ENCODE data around the gene RNF112. TPM values are rescaled to one million over a fixed set of nuclear protein-coding genes. Genes with fewer than 3 reads are reported as not detected.

Gene RNF112
- polyA plus RNA-seq, 2 donors = 1.1 to 3.7 TPM

- 82 to 92% methylated on average over 3 of the region's 3 CpGs for WGBS, 2 donors
- no peak overlapping the region for H3K27ac ChIP-seq (ENCODE audit: low read depth in 2 of 2, low read length in 1 of 2)
- no peaks in the 10 kb centered on the region for H3K9me3 ChIP-seq (ENCODE audit: control insufficient read depth in 2 of 2, insufficient read depth in 1 of 2, low read depth in 1 of 2, low read length in 1 of 2)
- H3K36me3 ChIP-seq (ENCODE audit: control insufficient read depth in 2 of 2, insufficient read depth in 2 of 2, low read length in 1 of 2) = no peaks in the 10 kb centered on the region
- no peaks in the 10 kb centered on the region for H3K27me3 ChIP-seq (ENCODE audit: control insufficient read depth in 1 of 2, insufficient read depth in 2 of 2, low read length in 2 of 2)
- H3K4me1 ChIP-seq (ENCODE audit: control insufficient read depth in 2 of 2, insufficient read depth in 2 of 2, low read length in 1 of 2) = peaks cover 9 to 15% of the 10 kb centered on the region in 2 donors
- no peak overlapping the region for H3K4me3 ChIP-seq (ENCODE audit: low read depth in 1 of 2, low read length in 2 of 2)
Observed at GRCh38 chr17:19399750-19400450, 11.1 kb upstream of the RNF112 start.

GRCh38 chr17:19401321-19402010 lies 9.6 kb upstream of the RNF112 start:
- Histone ChIP-seq H3K27ac (ENCODE audit: low read depth in 2 of 2, low read length in 1 of 2) (no peak overlapping the region), H3K36me3 (ENCODE audit: control insufficient read depth in 2 of 2, insufficient read depth in 2 of 2, low read length in 1 of 2) (no peaks in the 10 kb centered on the region), H3K4me3 (ENCODE audit: low read depth in 1 of 2, low read length in 2 of 2) (no peak overlapping the region), H3K4me1 (ENCODE audit: control insufficient read depth in 2 of 2, insufficient read depth in 2 of 2, low read length in 1 of 2) (peaks cover 9 to 15% of the 10 kb centered on the region in 2 donors), H3K9me3 (ENCODE audit: control insufficient read depth in 2 of 2, insufficient read depth in 1 of 2, low read depth in 1 of 2, low read length in 1 of 2) (no peaks in the 10 kb centered on the region), H3K27me3 (ENCODE audit: control insufficient read depth in 1 of 2, insufficient read depth in 2 of 2, low read length in 2 of 2) (no peaks in the 10 kb centered on the region)
- 71 to 77% methylated on average over 8 of the region's 8 CpGs for WGBS, 2 donors

- no peak overlapping the region for H3K27ac ChIP-seq (ENCODE audit: low read depth in 2 of 2, low read length in 1 of 2)
- no peaks in the 10 kb centered on the region for H3K36me3 ChIP-seq (ENCODE audit: control insufficient read depth in 2 of 2, insufficient read depth in 2 of 2, low read length in 1 of 2)
- 63 to 81% methylated on average over 1 of the region's 1 CpG for WGBS, 2 donors
- no peaks in the 10 kb centered on the region for H3K9me3 ChIP-seq (ENCODE audit: control insufficient read depth in 2 of 2, insufficient read depth in 1 of 2, low read depth in 1 of 2, low read length in 1 of 2)
- H3K4me3 ChIP-seq (ENCODE audit: low read depth in 1 of 2, low read length in 2 of 2) = no peak overlapping the region
- H3K4me1 ChIP-seq (ENCODE audit: control insufficient read depth in 2 of 2, insufficient read depth in 2 of 2, low read length in 1 of 2) = peaks cover 9 to 15% of the 10 kb centered on the region in 2 donors
- no peaks in the 10 kb centered on the region for H3K27me3 ChIP-seq (ENCODE audit: control insufficient read depth in 1 of 2, insufficient read depth in 2 of 2, low read length in 2 of 2)
Observed at GRCh38 chr17:19402171-19402570, 8.9 kb upstream of the RNF112 start.

- Histone ChIP-seq H3K27ac (ENCODE audit: low read depth in 2 of 2, low read length in 1 of 2) (no peak overlapping the region), H3K4me1 (ENCODE audit: control insufficient read depth in 2 of 2, insufficient read depth in 2 of 2, low read length in 1 of 2) (peaks cover 7 to 10% of the 10 kb centered on the region in 2 donors), H3K4me3 (ENCODE audit: low read depth in 1 of 2, low read length in 2 of 2) (no peak overlapping the region), H3K36me3 (ENCODE audit: control insufficient read depth in 2 of 2, insufficient read depth in 2 of 2, low read length in 1 of 2) (no peaks in the 10 kb centered on the region), H3K27me3 (ENCODE audit: control insufficient read depth in 1 of 2, insufficient read depth in 2 of 2, low read length in 2 of 2) (no peaks in the 10 kb centered on the region), H3K9me3 (ENCODE audit: control insufficient read depth in 2 of 2, insufficient read depth in 1 of 2, low read depth in 1 of 2, low read length in 1 of 2) (peaks cover 0 to 2% of the 10 kb centered on the region in 2 donors)
- 93 to 95% methylated on average over 4 of the region's 4 CpGs for WGBS, 2 donors
Observed at GRCh38 chr17:19403021-19403420, 8.0 kb upstream of the RNF112 start.

- no peaks in the 10 kb centered on the region for H3K27me3 ChIP-seq (ENCODE audit: control insufficient read depth in 1 of 2, insufficient read depth in 2 of 2, low read length in 2 of 2)
- WGBS, 2 donors = 72 to 92% methylated on average over 1 of the region's 1 CpG
- no peak overlapping the region for H3K4me3 ChIP-seq (ENCODE audit: low read depth in 1 of 2, low read length in 2 of 2)
- no peaks in the 10 kb centered on the region for H3K36me3 ChIP-seq (ENCODE audit: control insufficient read depth in 2 of 2, insufficient read depth in 2 of 2, low read length in 1 of 2)
- no peak overlapping the region for H3K27ac ChIP-seq (ENCODE audit: low read depth in 2 of 2, low read length in 1 of 2)
- peaks cover 7 to 10% of the 10 kb centered on the region in 2 donors for H3K4me1 ChIP-seq (ENCODE audit: control insufficient read depth in 2 of 2, insufficient read depth in 2 of 2, low read length in 1 of 2)
- peaks cover 0 to 2% of the 10 kb centered on the region in 2 donors for H3K9me3 ChIP-seq (ENCODE audit: control insufficient read depth in 2 of 2, insufficient read depth in 1 of 2, low read depth in 1 of 2, low read length in 1 of 2)
Observed at GRCh38 chr17:19404264-19404663, 6.8 kb upstream of the RNF112 start.

- H3K9me3 ChIP-seq (ENCODE audit: control insufficient read depth in 2 of 2, insufficient read depth in 1 of 2, low read depth in 1 of 2, low read length in 1 of 2) = peaks cover 0 to 2% of the 10 kb centered on the region in 2 donors
- no peak overlapping the region for H3K4me3 ChIP-seq (ENCODE audit: low read depth in 1 of 2, low read length in 2 of 2)
- no peaks in the 10 kb centered on the region for H3K27me3 ChIP-seq (ENCODE audit: control insufficient read depth in 1 of 2, insufficient read depth in 2 of 2, low read length in 2 of 2)
- peaks cover 6 to 7% of the 10 kb centered on the region in 2 donors for H3K4me1 ChIP-seq (ENCODE audit: control insufficient read depth in 2 of 2, insufficient read depth in 2 of 2, low read length in 1 of 2)
- WGBS, 2 donors = 91 to 95% methylated on average over 5 of the region's 5 CpGs
- H3K27ac ChIP-seq (ENCODE audit: low read depth in 2 of 2, low read length in 1 of 2) = no peak overlapping the region
- no peaks in the 10 kb centered on the region for H3K36me3 ChIP-seq (ENCODE audit: control insufficient read depth in 2 of 2, insufficient read depth in 2 of 2, low read length in 1 of 2)
Observed at GRCh38 chr17:19405114-19405513, 5.9 kb upstream of the RNF112 start.

GRCh38 chr17:19407601-19408345 lies 3.3 kb upstream of the RNF112 start:
- H3K9me3 ChIP-seq (ENCODE audit: control insufficient read depth in 2 of 2, insufficient read depth in 1 of 2, low read depth in 1 of 2, low read length in 1 of 2) = peaks cover 0 to 2% of the 10 kb centered on the region in 2 donors

GRCh38 chr17:19408346-19408710 lies 2.7 kb upstream of the RNF112 start:
- no peak overlapping the region for H3K4me3 ChIP-seq (ENCODE audit: low read depth in 1 of 2, low read length in 2 of 2)
- H3K27ac ChIP-seq (ENCODE audit: low read depth in 2 of 2, low read length in 1 of 2) = no peak overlapping the region
- H3K4me1 ChIP-seq (ENCODE audit: control insufficient read depth in 2 of 2, insufficient read depth in 2 of 2, low read length in 1 of 2) = peaks cover 0 to 2% of the 10 kb centered on the region in 2 donors
- no peaks in the 10 kb centered on the region for H3K27me3 ChIP-seq (ENCODE audit: control insufficient read depth in 1 of 2, insufficient read depth in 2 of 2, low read length in 2 of 2)
- H3K9me3 ChIP-seq (ENCODE audit: control insufficient read depth in 2 of 2, insufficient read depth in 1 of 2, low read depth in 1 of 2, low read length in 1 of 2) = peaks cover 0 to 2% of the 10 kb centered on the region in 2 donors
- 84 to 95% methylated on average over 2 of the region's 2 CpGs for WGBS, 2 donors
- H3K36me3 ChIP-seq (ENCODE audit: control insufficient read depth in 2 of 2, insufficient read depth in 2 of 2, low read length in 1 of 2) = no peaks in the 10 kb centered on the region

More at GRCh38 chr17:19407601-19408345, 3.3 kb upstream of the RNF112 start:
- H3K36me3 ChIP-seq (ENCODE audit: control insufficient read depth in 2 of 2, insufficient read depth in 2 of 2, low read length in 1 of 2) = no peaks in the 10 kb centered on the region
- no peak overlapping the region for H3K4me3 ChIP-seq (ENCODE audit: low read depth in 1 of 2, low read length in 2 of 2)
- H3K27ac ChIP-seq (ENCODE audit: low read depth in 2 of 2, low read length in 1 of 2) = no peak overlapping the region
- WGBS, 2 donors = 96 to 97% methylated on average over 10 of the region's 10 CpGs
- H3K27me3 ChIP-seq (ENCODE audit: control insufficient read depth in 1 of 2, insufficient read depth in 2 of 2, low read length in 2 of 2) = no peaks in the 10 kb centered on the region
- peaks cover 3 to 6% of the 10 kb centered on the region in 2 donors for H3K4me1 ChIP-seq (ENCODE audit: control insufficient read depth in 2 of 2, insufficient read depth in 2 of 2, low read length in 1 of 2)

- H3K27me3 ChIP-seq (ENCODE audit: control insufficient read depth in 1 of 2, insufficient read depth in 2 of 2, low read length in 2 of 2) = no peaks in the 10 kb centered on the region
- H3K9me3 ChIP-seq (ENCODE audit: control insufficient read depth in 2 of 2, insufficient read depth in 1 of 2, low read depth in 1 of 2, low read length in 1 of 2) = peaks cover 0 to 2% of the 10 kb centered on the region in 2 donors
- no peak overlapping the region for H3K4me3 ChIP-seq (ENCODE audit: low read depth in 1 of 2, low read length in 2 of 2)
- 88% methylated on average over 3 of the region's 3 CpGs for WGBS, 2 donors
- H3K36me3 ChIP-seq (ENCODE audit: control insufficient read depth in 2 of 2, insufficient read depth in 2 of 2, low read length in 1 of 2) = no peaks in the 10 kb centered on the region
- H3K27ac ChIP-seq (ENCODE audit: low read depth in 2 of 2, low read length in 1 of 2) = no peak overlapping the region
- H3K4me1 ChIP-seq (ENCODE audit: control insufficient read depth in 2 of 2, insufficient read depth in 2 of 2, low read length in 1 of 2) = peaks cover 0 to 2% of the 10 kb centered on the region in 2 donors
Observed at GRCh38 chr17:19409066-19409465, 2.0 kb upstream of the RNF112 start.

All from esophagus (tissue), 2 donors.